Thyroid gland (tissue), 4 donors: ENCODE data around the gene RNF19B. TPM values are rescaled to one million over a fixed set of nuclear protein-coding genes. Genes with fewer than 3 reads are reported as not detected.

ENCODE experiments used
- DNase-seq, 2 donors: peaks; one replicate each; pipeline ENCODE4 v3.0.0-alpha.2; 2019
- H3K27ac ChIP-seq, 3 donors: fragments of 200-600 bp; sonication (generic); 1 replicate in 2 of 3; 2 replicates in 1 of 3; pipeline ENCODE4 v1.5.1; 2016 to 2019; ENCODE audit warnings: mild to moderate bottlenecking in 1 of 3, moderate library complexity in 1 of 3
- H3K27me3 ChIP-seq: fragments of 200-600 bp; sonication (generic); one replicate; pipeline ENCODE4 v1.5.1; 2019
- H3K36me3 ChIP-seq, 2 donors: fragments of 200-600 bp; sonication (generic); one replicate each; pipeline ENCODE4 v1.5.1; 2016 to 2019
- H3K4me1 ChIP-seq, 2 donors: fragments of 200-600 bp; sonication (generic); one replicate each; pipeline ENCODE4 v1.5.1; 2017 to 2019
- H3K4me3 ChIP-seq, 3 donors: fragments of 200-600 bp; sonication (generic); replicated peaks in 1 of 3; 1 replicate in 2 of 3; 2 replicates in 1 of 3; pipeline ENCODE4 v1.5.1; 2016; ENCODE audit warnings: mild to moderate bottlenecking in 1 of 3
- H3K9me3 ChIP-seq: fragments of 200-600 bp; sonication (generic); one replicate; pipeline ENCODE4 v1.5.1; 2017
- CTCF ChIP-seq, 6 experiments: fragments of 200-600 bp in 3 of 6; fragments of 450-650 bp in 3 of 6; sonication (generic) in 3 of 6; IDR thresholded peaks; one replicate each; pipeline ENCODE4 v1.5.1; 2016 to 2019; ENCODE audit warnings: antibody characterized with exemption in 6 of 6, mild to moderate bottlenecking in 2 of 6, inconsistent platforms in 1 of 6, moderate library complexity in 1 of 6
- POLR2A ChIP-seq, 2 donors: fragments of 450-650 bp; IDR thresholded peaks; one replicate each; pipeline ENCODE4 v1.6.1; 2017; ENCODE audit warnings: antibody characterized with exemption in 2 of 2, mild to moderate bottlenecking in 2 of 2, moderate library complexity in 1 of 2
- WGBS, 2 donors: methylation state at CpG; one replicate each; pipeline ENCODE4 v1.1.5; 2017; 5-methylcytosine and 5-hydroxymethylcytosine counted together
- intact Hi-C: fragments of 100-400 bp; cut with DNase I; formaldehyde crosslinking; loops from one replicate; pipeline ENCODE4 v1.15.1; 2023
- total RNA-seq, 4 donors: library from RNA; depleted of rRNA; stranded (reverse); fragments of >200 nt; gene quantifications; one replicate each; pipeline ENCODE4 v1.2.3, GENCODE V29; 2016

The RNF19B gene
- total RNA-seq, 4 donors from 2014 or later, result 13.6 to 24.6 (median 22.4) TPM

- DNase-seq, result no peak
- Histone ChIP-seq H3K9me3 (no peaks in the 10 kb centered on the region), H3K27me3 (no peaks in the 10 kb centered on the region), H3K36me3 (no peaks in the 10 kb centered on the region), H3K27ac (no peak overlapping the region), H3K4me1 (peaks cover 6 to 8% of the 10 kb centered on the region in 2 donors), H3K4me3 (no peak overlapping the region)
- WGBS, 2 donors, result 69 to 70% methylated on average over 4 of the region's 4 CpGs
- TF ChIP-seq POLR2A (IDR thresholded peaks at IDR 0.05) (no peak), CTCF (IDR thresholded peaks at IDR 0.05) (no peak)
- intact Hi-C loops, result loop anchor here (5.0 kb wide), 1 partner anchor 69 kb away; the partner anchor contains the start of gene AK2
Measured at GRCh38 chr1:32967888-32968568, 3.4 kb upstream of the RNF19B start.

GRCh38 chr1:32966900-32967299, 2.3 kb upstream of the RNF19B start:
- no peaks in the 10 kb centered on the region for H3K36me3 ChIP-seq
- no peaks in the 10 kb centered on the region for H3K27me3 ChIP-seq
- H3K27ac ChIP-seq, result no peak overlapping the region
- intact Hi-C loops, result loop anchor here (5.0 kb wide), 1 partner anchor 70 kb away; the partner anchor contains the start of gene AK2
- H3K4me1 ChIP-seq, result peaks cover 10 to 15% of the 10 kb centered on the region in 2 donors
- 82 to 93% methylated on average over 2 of the region's 2 CpGs for WGBS, 2 donors
- TF ChIP-seq CTCF (IDR thresholded peaks at IDR 0.05) (no peak), POLR2A (IDR thresholded peaks at IDR 0.05) (no peak)
- H3K4me3 ChIP-seq, result no peak overlapping the region
- no peaks in the 10 kb centered on the region for H3K9me3 ChIP-seq
- DNase-seq, result no peak

- WGBS, 2 donors, result 73 to 74% methylated on average over 5 of the region's 5 CpGs
- H3K4me3 ChIP-seq, result peak overlapping the region in 1 of 3 donors; percentile 92
- H3K27ac ChIP-seq, result peak overlapping the region in 2 of 3 donors; percentile 57 to 88
- intact Hi-C loops, result loop anchor here (5.0 kb wide), 1 partner anchor 72 kb away; the partner anchor contains the start of gene AK2
- no peaks in the 10 kb centered on the region for H3K27me3 ChIP-seq
- no peaks in the 10 kb centered on the region for H3K36me3 ChIP-seq
- H3K9me3 ChIP-seq, result no peaks in the 10 kb centered on the region
- DNase-seq, result no peak
- peaks cover 22 to 26% of the 10 kb centered on the region in 2 donors for H3K4me1 ChIP-seq
- TF ChIP-seq CTCF (IDR thresholded peaks at IDR 0.05) (no peak), POLR2A (IDR thresholded peaks at IDR 0.05) (no peak)
Measured at GRCh38 chr1:32965251-32965747, 690 bp upstream of the RNF19B start.

GRCh38 chr1:32963746-32964460, 706 bp downstream of the RNF19B start:
- peak overlapping the region in 2 of 3 donors; percentile 72 to 82 for H3K27ac ChIP-seq
- H3K36me3 ChIP-seq, result no peaks in the 10 kb centered on the region
- DNase-seq, result peak; percentile 74 to 76
- no peaks in the 10 kb centered on the region for H3K9me3 ChIP-seq
- H3K27me3 ChIP-seq, result no peaks in the 10 kb centered on the region
- TF ChIP-seq POLR2A (IDR thresholded peaks at IDR 0.05) (peak in 1 of 2 donors; percentile 34), CTCF (IDR thresholded peaks at IDR 0.05) (no peak)
- peak overlapping the region; percentile 51 to 92 (median 71) for H3K4me3 ChIP-seq
- intact Hi-C loops, result no loop called here
- H3K4me1 ChIP-seq, result peaks cover 22 to 29% of the 10 kb centered on the region in 2 donors
- WGBS, 2 donors, result 0% methylated on average over 9 to 15 of the region's 78 CpGs
